BJ (cell line): Measurements from ENCODE around the gene SZRD1. TPM values are rescaled to one million over a fixed set of nuclear protein-coding genes. Genes with fewer than 3 reads are reported as not detected.

ENCODE experiments used
- CTCF ChIA-PET: fragments of 350-600 bp; formaldehyde crosslinking; extraction: SDS; loops from one replicate; lab custom pipeline; 2021; ENCODE audit warnings: antibody characterized with exemption, inconsistent platforms; lab: Yijun Ruan, JAX
- POLR2A ChIA-PET: fragments of 300-600 bp; sonication (Branson Sonifier 250); formaldehyde crosslinking; extraction: SDS; loops from one replicate; lab custom pipeline; 2021; ENCODE audit warnings: antibody characterized with exemption; lab: Charles Lee
- DNase-seq: peaks from one replicate; pipeline ENCODE4 v3.0.0-alpha.2; 2011; ENCODE audit warnings: low read depth
- H3K27me3 ChIP-seq: 2 replicates; pipeline ENCODE4 v1.6.0; 2011; ENCODE audit warnings: low read length; ENCODE audit not compliant: control insufficient read depth, insufficient read depth
- H3K36me3 ChIP-seq: 2 replicates; pipeline ENCODE4 v1.5.1; 2011; ENCODE audit warnings: low read length; ENCODE audit not compliant: control insufficient read depth, insufficient read depth
- H3K4me3 ChIP-seq: 2 replicates; pipeline ENCODE4 v1.5.1; 2011; ENCODE audit warnings: low read depth, mild to moderate bottlenecking, control low read depth, low read length
- polyA plus RNA-seq: library from polyadenylated mRNA; depleted of rRNA; stranded (reverse); fragments of >200 nt; gene quantifications from 2 replicates; pipeline ENCODE4 v1.2.3, GENCODE V29; 2011
- TF ChIP-seq, protein P1 (sequence below): IDR thresholded peaks from 2 replicates; pipeline ENCODE4 v1.5.1; 2011; ENCODE audit warnings: low read depth, mild to moderate bottlenecking, control low read depth, inconsistent platforms, low read length, moderate library complexity; ENCODE audit not compliant: insufficient read depth

Gene SZRD1
- polyA plus RNA-seq, 1 experiment: 125 TPM

DNA sequence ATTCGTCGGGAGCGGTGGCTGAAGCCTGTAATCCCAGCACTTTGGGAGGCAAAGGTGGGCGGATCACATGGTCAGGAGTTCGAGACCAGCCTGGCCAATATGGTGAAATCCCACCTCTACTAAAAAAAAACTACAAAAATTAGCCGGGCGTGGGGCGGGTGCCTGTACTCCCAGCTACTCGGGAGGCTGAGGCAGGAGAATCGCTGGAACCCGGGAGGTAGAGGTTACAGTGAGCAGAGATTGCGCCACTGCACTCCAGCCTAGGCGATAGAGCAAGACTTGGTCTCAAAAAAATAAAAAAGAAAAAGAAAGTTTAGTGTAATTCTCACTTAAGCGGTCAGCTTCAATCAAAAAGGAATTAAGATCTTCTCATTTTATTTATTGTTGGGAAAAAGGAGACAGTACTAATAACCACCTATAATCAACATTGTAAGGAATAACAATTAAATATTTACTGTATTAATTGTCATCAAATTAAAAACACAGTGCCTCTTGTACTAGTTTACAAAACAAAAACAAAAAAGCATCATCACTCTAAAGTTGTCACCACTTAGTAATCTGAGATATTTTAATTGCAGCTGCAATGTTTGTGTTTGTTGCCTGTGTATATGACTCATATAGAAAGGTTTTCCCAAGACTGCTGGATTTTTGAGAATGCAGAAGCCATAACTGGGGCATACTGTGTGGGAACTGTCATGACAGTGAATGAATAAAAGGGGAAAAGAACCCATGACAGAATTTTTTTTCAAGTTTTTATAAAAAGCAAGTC, 18.4 kb upstream of the SZRD1 start:
- CTCF ChIA-PET: no interaction called here

DNA sequence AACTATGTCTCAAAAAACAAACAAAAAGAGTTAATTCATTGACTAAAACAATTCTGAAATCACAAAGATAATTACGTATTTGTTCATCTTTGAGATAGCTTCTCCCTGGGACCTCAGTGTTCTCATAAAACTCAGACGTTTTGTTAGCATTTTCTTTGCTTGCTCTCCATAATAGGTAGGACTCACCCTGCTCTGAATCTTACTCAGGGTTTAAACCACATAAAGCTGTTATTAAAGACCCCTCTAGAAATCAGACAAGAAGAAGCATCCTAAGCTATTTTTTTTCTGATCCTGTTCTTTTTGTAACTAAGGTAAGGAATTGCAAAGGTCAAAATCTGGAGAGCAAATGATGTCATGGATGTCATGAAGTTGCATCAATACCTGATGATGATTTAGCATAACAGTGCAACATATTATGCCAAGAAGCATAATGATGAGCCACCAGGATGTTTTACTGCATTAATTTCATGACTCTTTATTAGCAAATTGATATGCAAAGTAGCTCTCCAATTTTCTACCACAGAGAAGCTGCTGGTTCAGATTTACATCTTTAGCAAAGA, 17.1 kb upstream of the SZRD1 start:
- TF ChIP-seq, protein P1, sequence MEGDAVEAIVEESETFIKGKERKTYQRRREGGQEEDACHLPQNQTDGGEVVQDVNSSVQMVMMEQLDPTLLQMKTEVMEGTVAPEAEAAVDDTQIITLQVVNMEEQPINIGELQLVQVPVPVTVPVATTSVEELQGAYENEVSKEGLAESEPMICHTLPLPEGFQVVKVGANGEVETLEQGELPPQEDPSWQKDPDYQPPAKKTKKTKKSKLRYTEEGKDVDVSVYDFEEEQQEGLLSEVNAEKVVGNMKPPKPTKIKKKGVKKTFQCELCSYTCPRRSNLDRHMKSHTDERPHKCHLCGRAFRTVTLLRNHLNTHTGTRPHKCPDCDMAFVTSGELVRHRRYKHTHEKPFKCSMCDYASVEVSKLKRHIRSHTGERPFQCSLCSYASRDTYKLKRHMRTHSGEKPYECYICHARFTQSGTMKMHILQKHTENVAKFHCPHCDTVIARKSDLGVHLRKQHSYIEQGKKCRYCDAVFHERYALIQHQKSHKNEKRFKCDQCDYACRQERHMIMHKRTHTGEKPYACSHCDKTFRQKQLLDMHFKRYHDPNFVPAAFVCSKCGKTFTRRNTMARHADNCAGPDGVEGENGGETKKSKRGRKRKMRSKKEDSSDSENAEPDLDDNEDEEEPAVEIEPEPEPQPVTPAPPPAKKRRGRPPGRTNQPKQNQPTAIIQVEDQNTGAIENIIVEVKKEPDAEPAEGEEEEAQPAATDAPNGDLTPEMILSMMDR: no peak
- no peak overlapping the region for H3K4me3 ChIP-seq
- DNase-seq: no peak
- ChIA-PET CTCF (interaction anchor here (0.6 kb wide), 1 partner anchor 156 kb away, joined by 3 read pairs; no protein-coding TSS in a partner anchor), POLR2A (no interaction called here)
- H3K36me3 ChIP-seq: no peaks in the 10 kb centered on the region
- H3K27me3 ChIP-seq: no peaks in the 10 kb centered on the region

More for the DNA sequence above, 18.4 kb upstream of the SZRD1 start:
- Histone ChIP-seq H3K27me3 (no peaks in the 10 kb centered on the region), H3K36me3 (no peaks in the 10 kb centered on the region), H3K4me3 (no peak overlapping the region)
- POLR2A ChIA-PET: no interaction called here
- peak; percentile 88 for DNase-seq
- TF ChIP-seq, protein P1: no peak

DNA sequence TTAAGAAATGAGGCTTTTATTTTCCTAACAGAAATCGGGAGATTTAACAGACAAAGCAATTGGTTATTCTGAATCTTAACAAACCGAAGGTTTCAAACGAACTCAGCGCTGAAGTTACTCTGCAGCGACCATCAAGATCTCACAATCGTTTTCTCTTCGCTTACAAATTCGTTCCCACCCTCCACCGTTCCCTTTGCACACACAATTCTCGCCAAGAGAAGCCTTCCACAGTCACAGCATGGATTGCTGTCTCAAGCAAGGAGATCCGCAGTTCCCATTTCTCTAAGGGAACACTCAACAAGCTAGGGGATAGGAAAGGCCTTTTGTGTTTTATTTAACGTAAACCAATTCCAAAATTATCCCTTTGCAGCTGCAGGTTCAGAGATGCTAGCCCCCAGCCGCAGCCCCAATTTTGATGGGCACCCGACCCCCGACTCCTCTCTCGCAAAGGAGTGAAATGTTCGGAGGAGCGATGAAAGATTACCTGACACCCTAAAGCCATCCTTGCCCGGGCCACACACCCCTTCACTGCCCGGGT, 15.5 kb upstream of the SZRD1 start:
- Histone ChIP-seq H3K36me3 (no peaks in the 10 kb centered on the region), H3K27me3 (no peaks in the 10 kb centered on the region), H3K4me3 (peak overlapping the region; percentile 81)
- ChIA-PET CTCF (interaction anchor here (0.7 to 4.2 kb wide), 5 partner anchors 12 to 273 kb away, joined by 3 to 28 read pairs (median 5); no protein-coding TSS in a partner anchor), POLR2A (no interaction called here)
- TF ChIP-seq, protein P1: no peak
- no peak for DNase-seq

DNA sequence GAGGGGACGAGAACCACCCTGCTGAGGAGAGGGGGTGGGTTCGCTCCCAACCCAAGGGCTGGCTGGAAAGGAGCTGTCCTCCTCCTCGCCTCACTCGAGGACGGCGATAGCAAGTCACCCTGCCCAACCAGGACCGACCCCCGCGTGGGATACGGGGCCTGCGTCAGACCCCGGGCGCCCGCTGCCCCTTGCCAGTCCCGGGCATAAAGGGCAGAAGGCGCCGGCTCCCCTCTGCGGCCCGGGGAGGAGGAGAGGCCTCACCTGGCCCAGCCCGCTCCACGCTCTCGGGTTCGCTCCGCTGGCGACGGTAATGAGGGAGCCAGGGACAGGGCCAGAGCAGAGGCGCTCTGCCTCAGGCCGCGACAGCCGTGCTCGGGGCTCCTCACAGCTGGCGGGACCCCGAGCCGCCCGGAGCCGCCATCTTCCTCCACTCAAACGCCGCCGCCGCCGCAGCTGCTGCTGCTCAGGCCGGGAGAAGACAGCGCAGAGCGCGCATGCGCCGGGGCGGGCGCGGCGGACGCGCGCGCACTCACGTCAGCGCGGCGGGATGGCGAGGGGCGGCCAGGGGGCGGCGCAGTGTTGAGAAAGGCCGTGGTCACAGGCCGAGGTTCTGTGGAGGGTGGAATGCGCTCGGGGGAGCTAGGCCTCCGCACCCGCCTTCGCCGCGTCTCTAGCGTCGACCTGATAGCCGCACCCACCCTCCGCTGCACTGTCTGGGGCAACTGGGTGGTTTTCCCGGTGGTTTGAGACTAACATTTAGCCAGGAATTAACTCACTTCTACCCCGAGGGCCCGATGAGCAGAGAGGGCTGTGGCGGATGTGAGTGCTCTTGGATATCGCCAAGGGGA, 14.8 kb upstream of the SZRD1 start, which contains the start of gene FBXO42:
FBXO42 (minus strand) TSS at position 487 of the 848 bp plus-strand sequence. CDS start 37,062 bp downstream, outside the sequence.
- POLR2A ChIA-PET: no interaction called here

More for the DNA sequence above, 14.8 kb upstream of the SZRD1 start, which contains the start of gene FBXO42:
- CTCF ChIA-PET: interaction anchor here (0.7 to 4.2 kb wide), 6 partner anchors 11 to 273 kb away, joined by 3 to 28 read pairs (median 4); no protein-coding TSS in a partner anchor
- DNase-seq: peak; percentile 69
- Histone ChIP-seq H3K27me3 (no peaks in the 10 kb centered on the region), H3K4me3 (peak within 1 kb of the TSS; percentile 81), H3K36me3 (no peaks in the 10 kb centered on the region)
- TF ChIP-seq, protein P1: peak; percentile 31; the same call in 1 of the 2 replicates
